Neural progenitor cell (in vitro differentiated cells): Measurements from ENCODE around the gene MRC1. TPM values are rescaled to one million over a fixed set of nuclear protein-coding genes. Genes with fewer than 3 reads are reported as not detected.

Experiments
- DNase-seq: peaks from one replicate; pipeline ENCODE4 v3.0.0-alpha.2; 2016; ENCODE audit warnings: low spot score
- H2AFZ ChIP-seq: fragments of 200-600 bp; sonication (generic); replicated peaks from 2 replicates; pipeline ENCODE4 v1.6.1; 2016; ENCODE audit warnings: antibody characterized with exemption
- H3F3A ChIP-seq: fragments of 200-600 bp; sonication (generic); 2 replicates; pipeline ENCODE4 v1.6.1; 2016; ENCODE audit warnings: antibody characterized with exemption, low read depth
- H3K27ac ChIP-seq: fragments of 200-600 bp; sonication (generic); 2 replicates; pipeline ENCODE4 v1.5.1; 2016; ENCODE audit warnings: mild to moderate bottlenecking
- H3K27me3 ChIP-seq: fragments of 200-600 bp; sonication (generic); 2 replicates; pipeline ENCODE4 v1.6.1; 2016; ENCODE audit warnings: mild to moderate bottlenecking, moderate library complexity
- H3K36me3 ChIP-seq: fragments of 200-600 bp; sonication (generic); 2 replicates; pipeline ENCODE4 v1.5.1; 2016
- H3K4me1 ChIP-seq: fragments of 200-600 bp; sonication (generic); 2 replicates; pipeline ENCODE4 v1.6.1; 2016; ENCODE audit warnings: mixed run types
- H3K4me2 ChIP-seq: fragments of 200-600 bp; sonication (generic); 2 replicates; pipeline ENCODE4 v1.6.1; 2016
- H3K4me3 ChIP-seq: fragments of 200-600 bp; sonication (generic); 2 replicates; pipeline ENCODE4 v1.5.1; 2016
- H3K79me2 ChIP-seq: fragments of 200-600 bp; sonication (generic); 2 replicates; pipeline ENCODE4 v1.6.1; 2016; ENCODE audit warnings: low read depth
- H3K9ac ChIP-seq: fragments of 200-600 bp; sonication (generic); 2 replicates; pipeline ENCODE4 v1.6.1; 2016
- H3K9me3 ChIP-seq: fragments of 200-600 bp; sonication (generic); 2 replicates; pipeline ENCODE4 v1.5.1; 2016; ENCODE audit warnings: low read depth
- H4K20me1 ChIP-seq: fragments of 200-600 bp; sonication (generic); 2 replicates; pipeline ENCODE4 v1.6.1; 2016; ENCODE audit warnings: low read depth
- H3K27ac Mint-ChIP-seq: 3 replicates; pipeline ENCODE4 v1.8.0; 2021; ENCODE audit warnings: mixed read lengths
- H3K27me3 Mint-ChIP-seq: 2 replicates; pipeline ENCODE4 v1.8.0; 2022; ENCODE audit warnings: low read depth, mild to moderate bottlenecking, inconsistent platforms, moderate library complexity, mixed read lengths; ENCODE audit not compliant: insufficient read depth
- H3K36me3 Mint-ChIP-seq: 3 replicates; pipeline ENCODE4 v1.8.0; 2021; ENCODE audit warnings: mixed read lengths
- H3K4me1 Mint-ChIP-seq: 3 replicates; pipeline ENCODE4 v1.8.0; 2021; ENCODE audit warnings: mixed read lengths
- H3K4me3 Mint-ChIP-seq: 3 replicates; pipeline ENCODE4 v1.8.0; 2021; ENCODE audit warnings: mild to moderate bottlenecking, moderate library complexity, mixed read lengths
- H3K9me3 Mint-ChIP-seq: 3 replicates; pipeline ENCODE4 v1.8.0; 2020; ENCODE audit warnings: mixed read lengths
- CTCF ChIP-seq: fragments of 200-600 bp; sonication (generic); IDR thresholded peaks from 2 replicates; pipeline ENCODE4 v1.5.1; 2017; ENCODE audit warnings: antibody characterized with exemption, mild to moderate bottlenecking
- EZH2 ChIP-seq: fragments of 200-600 bp; sonication (generic); IDR thresholded peaks from 2 replicates; pipeline ENCODE4 v1.6.1; 2017; ENCODE audit warnings: antibody characterized with exemption, mild to moderate bottlenecking, moderate library complexity
- EZH2phosphoT487 ChIP-seq: fragments of 200-600 bp; sonication (generic); IDR thresholded peaks from 2 replicates; pipeline ENCODE4 v1.6.1; 2017; ENCODE audit warnings: antibody characterized with exemption
- total RNA-seq: library from RNA; depleted of rRNA; stranded (reverse); fragments of >200 nt; gene quantifications from 2 replicates; pipeline ENCODE4 v1.2.3, GENCODE V29; 2015; ENCODE audit warnings: low replicate concordance

MRC1 gene
- total RNA-seq, 1 donor from 2014 or later = not detected

GRCh38 chr10:17785276-17785930 lies 23.7 kb upstream of the MRC1 start:
- Histone ChIP-seq H3K36me3 (no peaks in the 10 kb centered on the region), H3K4me3 (no peak overlapping the region), H3K27me3 (no peaks in the 10 kb centered on the region), H4K20me1 (no peaks in the 10 kb centered on the region), H3K9me3 (no peaks in the 10 kb centered on the region), H2AFZ (no peak overlapping the region), H3F3A (no peaks in the 10 kb centered on the region), H3K9ac (no peak overlapping the region), H3K27ac (no peak overlapping the region), H3K4me1 (peaks cover under 1% of the 10 kb centered on the region), H3K4me2 (no peak overlapping the region), H3K79me2 (no peaks in the 10 kb centered on the region)
- H3K9me3 Mint-ChIP-seq = no peaks in the 10 kb centered on the region
- no peak for TF ChIP-seq EZH2phosphoT487
- peaks cover 17% of the 10 kb centered on the region for H3K4me1 Mint-ChIP-seq
- H3K36me3 Mint-ChIP-seq = no peaks in the 10 kb centered on the region
- no peak overlapping the region for H3K4me3 Mint-ChIP-seq
- H3K27ac Mint-ChIP-seq = no peak overlapping the region
- H3K27me3 Mint-ChIP-seq = peaks cover 5% of the 10 kb centered on the region
- DNase-seq = no peak

GRCh38 chr10:17787087-17787961 lies 21.8 kb upstream of the MRC1 start:
- H3K9me3 ChIP-seq = no peaks in the 10 kb centered on the region
- H3K27ac ChIP-seq = no peak overlapping the region
- H3K27me3 Mint-ChIP-seq = peaks cover 2% of the 10 kb centered on the region
- H3K9ac ChIP-seq = no peak overlapping the region
- no peaks in the 10 kb centered on the region for H3K36me3 Mint-ChIP-seq
- H4K20me1 ChIP-seq = no peaks in the 10 kb centered on the region
- no peaks in the 10 kb centered on the region for H3K4me1 ChIP-seq
- no peak overlapping the region for H3K4me3 ChIP-seq
- no peaks in the 10 kb centered on the region for H3K9me3 Mint-ChIP-seq
- peaks cover 15% of the 10 kb centered on the region for H3K4me1 Mint-ChIP-seq
- no peak overlapping the region for H2AFZ ChIP-seq
- H3F3A ChIP-seq = no peaks in the 10 kb centered on the region
- no peak for DNase-seq
- H3K79me2 ChIP-seq = no peaks in the 10 kb centered on the region
- peak overlapping the region; percentile 63 for H3K4me3 Mint-ChIP-seq
- H3K36me3 ChIP-seq = no peaks in the 10 kb centered on the region
- no peaks in the 10 kb centered on the region for H3K27me3 ChIP-seq
- H3K27ac Mint-ChIP-seq = peak overlapping the region; percentile 99
- no peak for TF ChIP-seq EZH2phosphoT487
- no peak for TF ChIP-seq EZH2
- H3K4me2 ChIP-seq = no peak overlapping the region

- no peaks in the 10 kb centered on the region for H3K27me3 ChIP-seq
- H3K9ac ChIP-seq = no peak overlapping the region
- H3K27me3 Mint-ChIP-seq = peaks cover 2% of the 10 kb centered on the region
- H3K79me2 ChIP-seq = no peaks in the 10 kb centered on the region
- H3K4me2 ChIP-seq = no peak overlapping the region
- H3K27ac Mint-ChIP-seq = peak overlapping the region; percentile 69
- peaks cover 15% of the 10 kb centered on the region for H3K4me1 Mint-ChIP-seq
- no peaks in the 10 kb centered on the region for H3K9me3 ChIP-seq
- H3K36me3 Mint-ChIP-seq = no peaks in the 10 kb centered on the region
- H3K36me3 ChIP-seq = no peaks in the 10 kb centered on the region
- H3K27ac ChIP-seq = no peak overlapping the region
- no peaks in the 10 kb centered on the region for H3F3A ChIP-seq
- no peaks in the 10 kb centered on the region for H4K20me1 ChIP-seq
- no peaks in the 10 kb centered on the region for H3K4me1 ChIP-seq
- TF ChIP-seq CTCF (no peak), EZH2 (no peak), EZH2phosphoT487 (no peak)
- no peak for DNase-seq
- H3K4me3 Mint-ChIP-seq = no peak overlapping the region
- H3K4me3 ChIP-seq = no peak overlapping the region
- no peak overlapping the region for H2AFZ ChIP-seq
- H3K9me3 Mint-ChIP-seq = no peaks in the 10 kb centered on the region
Observed at GRCh38 chr10:17788646-17789045, 20.5 kb upstream of the MRC1 start.

GRCh38 chr10:17789396-17789795 lies 19.8 kb upstream of the MRC1 start:
- H3K27ac ChIP-seq = no peak overlapping the region
- no peaks in the 10 kb centered on the region for H3F3A ChIP-seq
- H3K36me3 ChIP-seq = no peaks in the 10 kb centered on the region
- Mint-ChIP-seq H3K36me3 (no peaks in the 10 kb centered on the region), H3K27ac (no peak overlapping the region), H3K27me3 (peaks cover 2% of the 10 kb centered on the region), H3K9me3 (no peaks in the 10 kb centered on the region), H3K4me3 (no peak overlapping the region), H3K4me1 (peaks cover 15% of the 10 kb centered on the region)
- no peak overlapping the region for H3K4me3 ChIP-seq
- H3K79me2 ChIP-seq = no peaks in the 10 kb centered on the region
- H3K4me2 ChIP-seq = no peak overlapping the region
- H3K9ac ChIP-seq = no peak overlapping the region
- TF ChIP-seq CTCF (no peak), EZH2phosphoT487 (no peak), EZH2 (no peak)
- H3K27me3 ChIP-seq = no peaks in the 10 kb centered on the region
- no peak for DNase-seq
- H3K4me1 ChIP-seq = no peaks in the 10 kb centered on the region
- no peaks in the 10 kb centered on the region for H3K9me3 ChIP-seq
- H2AFZ ChIP-seq = no peak overlapping the region
- no peaks in the 10 kb centered on the region for H4K20me1 ChIP-seq
